Measurements from ENCODE around the gene OPCML. TPM values are rescaled to one million over a fixed set of nuclear protein-coding genes. Genes with fewer than 3 reads are reported as not detected.

Gene OPCML
- total and polyA plus RNA-seq, 4 donors, result under 0.01 to 0.01 TPM; not detected in 2

DNA sequence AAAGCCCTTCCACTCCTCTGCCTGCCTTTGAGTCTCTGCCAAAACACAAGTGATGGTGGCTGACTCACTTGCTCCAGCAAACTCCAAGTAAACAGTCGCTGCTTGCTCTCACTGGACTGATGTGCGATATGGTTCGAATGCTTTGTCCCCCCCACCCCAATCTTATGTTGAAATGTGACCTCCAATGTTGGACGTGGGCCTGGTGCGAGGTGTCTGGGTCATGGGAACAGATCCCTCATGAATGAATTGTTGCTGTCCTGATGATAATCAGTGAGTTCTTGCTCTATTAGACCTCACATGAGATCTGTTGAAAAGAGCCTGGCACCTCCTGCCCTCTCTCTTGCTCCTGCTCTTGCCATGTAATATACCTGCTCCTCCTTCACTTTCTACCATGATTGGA, 747.9 kb downstream of the OPCML start:
- Histone ChIP-seq H3K27ac (ENCODE audit: low read depth in 1 of 2, low read length in 2 of 2) (no peak overlapping the region), H3K9ac (ENCODE audit: low read depth in 1 of 2, low read length in 2 of 2) (no peak overlapping the region), H3K4me1 (ENCODE audit: control insufficient read depth in 4 of 4, insufficient read depth in 4 of 4, low read length in 3 of 4) (peaks cover 0 to 13% (median 8%) of the 10 kb centered on the region in 4 donors), H3K36me3 (ENCODE audit: control insufficient read depth in 4 of 4, insufficient read depth in 3 of 4, low read depth in 1 of 4, low read length in 3 of 4) (no peaks in the 10 kb centered on the region), H3K4me3 (ENCODE audit: low read depth in 1 of 3, low read length in 3 of 3) (no peak overlapping the region), H3K27me3 (ENCODE audit: control insufficient read depth in 4 of 4, insufficient read depth in 4 of 4, low read length in 3 of 4) (no peaks in the 10 kb centered on the region), H3K9me3 (ENCODE audit: control insufficient read depth in 4 of 4, low read length in 3 of 4) (no peaks in the 10 kb centered on the region)
- TF ChIP-seq, protein P1, sequence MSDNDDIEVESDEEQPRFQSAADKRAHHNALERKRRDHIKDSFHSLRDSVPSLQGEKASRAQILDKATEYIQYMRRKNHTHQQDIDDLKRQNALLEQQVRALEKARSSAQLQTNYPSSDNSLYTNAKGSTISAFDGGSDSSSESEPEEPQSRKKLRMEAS (IDR thresholded peaks at IDR 0.05), result no peak
- no peak for TF ChIP-seq FOXA2 (IDR thresholded peaks at IDR 0.05)
- TF ChIP-seq, protein P2, sequence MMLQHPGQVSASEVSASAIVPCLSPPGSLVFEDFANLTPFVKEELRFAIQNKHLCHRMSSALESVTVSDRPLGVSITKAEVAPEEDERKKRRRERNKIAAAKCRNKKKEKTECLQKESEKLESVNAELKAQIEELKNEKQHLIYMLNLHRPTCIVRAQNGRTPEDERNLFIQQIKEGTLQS (IDR thresholded peaks at IDR 0.05), result no peak
- no peak for TF ChIP-seq NR2F2 (IDR thresholded peaks at IDR 0.05)
- TF ChIP-seq YY1 (IDR thresholded peaks at IDR 0.05), result no peak
- TF ChIP-seq RAD21 (IDR thresholded peaks at IDR 0.05), result no peak
- TF ChIP-seq, protein P3, sequence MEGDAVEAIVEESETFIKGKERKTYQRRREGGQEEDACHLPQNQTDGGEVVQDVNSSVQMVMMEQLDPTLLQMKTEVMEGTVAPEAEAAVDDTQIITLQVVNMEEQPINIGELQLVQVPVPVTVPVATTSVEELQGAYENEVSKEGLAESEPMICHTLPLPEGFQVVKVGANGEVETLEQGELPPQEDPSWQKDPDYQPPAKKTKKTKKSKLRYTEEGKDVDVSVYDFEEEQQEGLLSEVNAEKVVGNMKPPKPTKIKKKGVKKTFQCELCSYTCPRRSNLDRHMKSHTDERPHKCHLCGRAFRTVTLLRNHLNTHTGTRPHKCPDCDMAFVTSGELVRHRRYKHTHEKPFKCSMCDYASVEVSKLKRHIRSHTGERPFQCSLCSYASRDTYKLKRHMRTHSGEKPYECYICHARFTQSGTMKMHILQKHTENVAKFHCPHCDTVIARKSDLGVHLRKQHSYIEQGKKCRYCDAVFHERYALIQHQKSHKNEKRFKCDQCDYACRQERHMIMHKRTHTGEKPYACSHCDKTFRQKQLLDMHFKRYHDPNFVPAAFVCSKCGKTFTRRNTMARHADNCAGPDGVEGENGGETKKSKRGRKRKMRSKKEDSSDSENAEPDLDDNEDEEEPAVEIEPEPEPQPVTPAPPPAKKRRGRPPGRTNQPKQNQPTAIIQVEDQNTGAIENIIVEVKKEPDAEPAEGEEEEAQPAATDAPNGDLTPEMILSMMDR (IDR thresholded peaks at IDR 0.05; ENCODE audit: low read depth, low read length, missing input control), result no peak
- TF ChIP-seq ZBTB33 (IDR thresholded peaks at IDR 0.05), result no peak
- TF ChIP-seq RXRA (IDR thresholded peaks at IDR 0.05), result no peak
- no peak for TF ChIP-seq FOXA1 (IDR thresholded peaks at IDR 0.05)
- TF ChIP-seq HNF4A (conservative IDR thresholded peaks at IDR 0.05), result no peak
- no peak for TF ChIP-seq SP1 (IDR thresholded peaks at IDR 0.05)
- no peak for TF ChIP-seq JUND (IDR thresholded peaks at IDR 0.05)
- TF ChIP-seq TAF1 (conservative IDR thresholded peaks at IDR 0.05), result no peak
- TF ChIP-seq GABPA (IDR thresholded peaks at IDR 0.05 in 1 of 2, conservative IDR thresholded peaks at IDR 0.05 in 1 of 2), result no peak
- TF ChIP-seq, protein P4, sequence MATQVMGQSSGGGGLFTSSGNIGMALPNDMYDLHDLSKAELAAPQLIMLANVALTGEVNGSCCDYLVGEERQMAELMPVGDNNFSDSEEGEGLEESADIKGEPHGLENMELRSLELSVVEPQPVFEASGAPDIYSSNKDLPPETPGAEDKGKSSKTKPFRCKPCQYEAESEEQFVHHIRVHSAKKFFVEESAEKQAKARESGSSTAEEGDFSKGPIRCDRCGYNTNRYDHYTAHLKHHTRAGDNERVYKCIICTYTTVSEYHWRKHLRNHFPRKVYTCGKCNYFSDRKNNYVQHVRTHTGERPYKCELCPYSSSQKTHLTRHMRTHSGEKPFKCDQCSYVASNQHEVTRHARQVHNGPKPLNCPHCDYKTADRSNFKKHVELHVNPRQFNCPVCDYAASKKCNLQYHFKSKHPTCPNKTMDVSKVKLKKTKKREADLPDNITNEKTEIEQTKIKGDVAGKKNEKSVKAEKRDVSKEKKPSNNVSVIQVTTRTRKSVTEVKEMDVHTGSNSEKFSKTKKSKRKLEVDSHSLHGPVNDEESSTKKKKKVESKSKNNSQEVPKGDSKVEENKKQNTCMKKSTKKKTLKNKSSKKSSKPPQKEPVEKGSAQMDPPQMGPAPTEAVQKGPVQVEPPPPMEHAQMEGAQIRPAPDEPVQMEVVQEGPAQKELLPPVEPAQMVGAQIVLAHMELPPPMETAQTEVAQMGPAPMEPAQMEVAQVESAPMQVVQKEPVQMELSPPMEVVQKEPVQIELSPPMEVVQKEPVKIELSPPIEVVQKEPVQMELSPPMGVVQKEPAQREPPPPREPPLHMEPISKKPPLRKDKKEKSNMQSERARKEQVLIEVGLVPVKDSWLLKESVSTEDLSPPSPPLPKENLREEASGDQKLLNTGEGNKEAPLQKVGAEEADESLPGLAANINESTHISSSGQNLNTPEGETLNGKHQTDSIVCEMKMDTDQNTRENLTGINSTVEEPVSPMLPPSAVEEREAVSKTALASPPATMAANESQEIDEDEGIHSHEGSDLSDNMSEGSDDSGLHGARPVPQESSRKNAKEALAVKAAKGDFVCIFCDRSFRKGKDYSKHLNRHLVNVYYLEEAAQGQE (IDR thresholded peaks at IDR 0.05), result no peak
- TF ChIP-seq EGR1 (IDR thresholded peaks at IDR 0.05; ENCODE audit: low read depth in 2 of 2), result no peak
- no peak for TF ChIP-seq HNF4G (IDR thresholded peaks at IDR 0.05)
- 82% methylated on average over 5 of the region's 5 CpGs for WGBS
- DNase-seq (ENCODE audit: low spot score), result no peak
